ENCODE results near the gene FGGY.

The FGGY gene

DNA sequence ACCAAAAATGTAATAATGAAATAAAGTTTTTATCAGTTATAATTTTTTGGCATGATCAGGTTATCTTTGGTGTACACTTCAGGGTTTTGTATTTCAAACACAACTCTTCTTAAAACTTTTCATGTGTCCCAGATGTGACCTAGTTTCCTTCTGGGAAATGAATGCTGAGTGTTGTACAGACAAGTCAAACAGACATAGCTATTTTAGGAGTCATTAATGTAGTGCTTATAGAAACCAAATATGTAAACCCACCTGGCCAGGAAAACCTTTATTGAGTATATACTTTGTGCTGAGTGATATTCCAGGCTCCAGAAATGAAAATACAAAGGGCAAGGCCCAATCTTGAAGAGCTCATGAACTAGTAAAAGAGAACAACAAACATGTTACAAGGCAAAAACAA, 491.9 kb downstream of the FGGY start:
- no peak for DNase-seq (ENCODE audit: low read depth in 1 of 2, low spot score in 1 of 2)

DNA sequence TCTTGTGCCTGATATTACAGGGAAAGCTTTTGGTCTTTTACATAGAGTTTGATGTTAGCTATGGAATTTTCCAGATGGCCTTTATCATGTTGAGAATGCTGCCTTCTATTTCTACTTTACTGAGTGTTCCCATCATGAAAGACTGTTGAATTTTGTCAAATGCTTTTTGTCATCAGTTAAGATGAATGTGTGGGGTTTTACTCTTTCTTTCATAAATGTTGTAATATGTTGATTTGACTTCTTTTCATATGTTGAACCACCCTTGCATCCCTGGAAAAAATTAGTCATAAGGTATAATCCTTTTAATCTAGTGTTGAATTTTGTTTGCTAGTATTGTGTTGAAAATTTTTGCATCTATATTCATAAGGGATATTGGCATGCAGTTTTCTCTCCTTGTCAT, 501.7 kb downstream of the FGGY start:
- DNase-seq (ENCODE audit: low read depth in 1 of 2, low spot score in 1 of 2), result no peak

GRCh38 chr1:59803458-59804038, 506.7 kb downstream of the FGGY start:
- no peak for DNase-seq (ENCODE audit: low read depth in 1 of 2, low spot score in 1 of 2)

GRCh38 chr1:59804301-59804700, 507.4 kb downstream of the FGGY start:
- DNase-seq (ENCODE audit: low read depth in 1 of 2, low spot score in 1 of 2), result no peak

DNA sequence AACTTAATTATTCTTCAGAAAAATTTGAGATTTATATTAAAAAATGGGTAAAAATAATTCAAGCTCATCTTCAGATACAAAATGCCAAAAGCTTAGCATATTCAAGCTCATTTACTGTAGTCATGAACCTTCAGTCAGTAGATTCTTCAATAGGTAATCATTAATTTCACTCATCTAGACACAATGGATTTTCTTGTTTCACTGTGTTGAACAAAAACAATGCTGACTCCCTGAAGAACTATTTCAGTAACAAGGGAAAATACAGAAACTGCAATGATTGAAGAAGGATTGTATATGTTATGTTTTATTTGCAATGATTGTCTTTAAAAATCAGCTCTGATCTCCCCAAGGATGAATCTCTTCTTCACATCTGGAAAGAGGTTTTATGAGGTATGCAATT, 508.7 kb downstream of the FGGY start:
- DNase-seq (ENCODE audit: low read depth in 1 of 2, low spot score in 1 of 2), result no peak

Data from stimulated activated CD4-positive, alpha-beta T cell treated with anti-CD3 and anti-CD28 coated beads, Interleukin-15, amount 100 ng/mL, for 1 hour (primary cell).